Hepatocyte (in vitro differentiated cells): ENCODE measurements around the gene KBTBD13. TPM values are rescaled to one million over a fixed set of nuclear protein-coding genes. Genes with fewer than 3 reads are reported as not detected.

Experiments used
- DNase-seq: peaks from one replicate; pipeline ENCODE4 v3.0.0-alpha.2; 2016; ENCODE audit warnings: low spot score
- H2AFZ ChIP-seq: fragments of 200-600 bp; sonication (generic); 2 replicates; pipeline ENCODE4 v1.6.0; 2016; ENCODE audit warnings: antibody characterized with exemption, mild to moderate bottlenecking
- H3K27ac ChIP-seq: fragments of 200-600 bp; sonication (generic); 2 replicates; pipeline ENCODE4 v1.5.1; 2016; ENCODE audit warnings: mild to moderate bottlenecking
- H3K27me3 ChIP-seq: fragments of 200-600 bp; sonication (generic); 2 replicates; pipeline ENCODE4 v1.6.1; 2016
- H3K36me3 ChIP-seq: fragments of 200-600 bp; sonication (generic); replicated peaks from 2 replicates; pipeline ENCODE4 v1.5.1; 2016; ENCODE audit warnings: low read depth; ENCODE audit not compliant: insufficient read depth
- H3K4me1 ChIP-seq: fragments of 200-600 bp; sonication (generic); 2 replicates; pipeline ENCODE4 v1.5.1; 2016; ENCODE audit warnings: mild to moderate bottlenecking, moderate library complexity; ENCODE audit not compliant: insufficient read depth
- H3K4me2 ChIP-seq: fragments of 200-600 bp; sonication (generic); 2 replicates; pipeline ENCODE4 v1.6.0; 2016
- H3K4me3 ChIP-seq: fragments of 200-600 bp; sonication (generic); 2 replicates; pipeline ENCODE4 v1.5.1; 2016; ENCODE audit warnings: mild to moderate bottlenecking
- H3K79me2 ChIP-seq: fragments of 200-600 bp; sonication (generic); 2 replicates; pipeline ENCODE4 v1.6.0; 2017; ENCODE audit warnings: mild to moderate bottlenecking
- H3K9me2 ChIP-seq: fragments of 200-600 bp; sonication (generic); replicated peaks from 2 replicates; pipeline ENCODE4 v1.6.0; 2017; ENCODE audit warnings: mild to moderate bottlenecking; ENCODE audit not compliant: insufficient read depth
- H3K9me3 ChIP-seq: fragments of 200-600 bp; sonication (generic); 2 replicates; pipeline ENCODE4 v1.5.1; 2016; ENCODE audit warnings: low read depth, mild to moderate bottlenecking
- H4K20me1 ChIP-seq: fragments of 200-600 bp; sonication (generic); 2 replicates; pipeline ENCODE4 v1.6.0; 2016; ENCODE audit warnings: mild to moderate bottlenecking; ENCODE audit not compliant: insufficient read depth, poor library complexity, severe bottlenecking
- CTCF ChIP-seq: fragments of 200-600 bp; sonication (generic); IDR thresholded peaks from 2 replicates; pipeline ENCODE4 v1.5.1; 2016; ENCODE audit warnings: antibody characterized with exemption, mild to moderate bottlenecking; ENCODE audit not compliant: poor library complexity
- EZH2 ChIP-seq: fragments of 200-600 bp; sonication (generic); IDR thresholded peaks from 2 replicates; pipeline ENCODE4 v1.6.1; 2016; ENCODE audit warnings: antibody characterized with exemption, mild to moderate bottlenecking, borderline replicate concordance
- EZH2phosphoT487 ChIP-seq: fragments of 200-600 bp; sonication (generic); IDR thresholded peaks from one replicate; pipeline ENCODE4 v1.6.1; 2018; ENCODE audit warnings: antibody characterized with exemption, mild to moderate bottlenecking, low read depth, moderate library complexity; ENCODE audit not compliant: unreplicated experiment, severe bottlenecking
- whole genome bisulfite sequencing: methylation state at CpG from one replicate; pipeline ENCODE4 v1.1.6; 2016; ENCODE audit warnings: low lambda C conversion rate; ENCODE audit errors: missing lambda C conversion rate; 5-methylcytosine and 5-hydroxymethylcytosine counted together
- polyA plus RNA-seq: library from polyadenylated mRNA; unstranded; fragments of >200 nt; fragmentation: Nextera tagmentation; extraction: Ambion mirVana; gene quantifications from 2 replicates; pipeline ENCODE4 v1.2.1, GENCODE V29; 2016
- total RNA-seq: library from RNA; depleted of rRNA; stranded (reverse); fragments of >200 nt; gene quantifications from 2 replicates; pipeline ENCODE4 v1.2.3, GENCODE V29; 2014

The KBTBD13 gene
- total and polyA plus RNA-seq, 2 experiments from 2014 or later = 0.56 TPM; not detected in 1

- no peak for DNase-seq
- Histone ChIP-seq H3K9me3 (no peaks in the 10 kb centered on the region), H3K9me2 (no peaks in the 10 kb centered on the region), H3K27me3 (no peaks in the 10 kb centered on the region), H3K4me1 (peaks cover 20% of the 10 kb centered on the region), H3K4me3 (no peak overlapping the region), H3K27ac (no peak overlapping the region), H2AFZ (no peak overlapping the region), H3K79me2 (no peaks in the 10 kb centered on the region), H3K36me3 (no peaks in the 10 kb centered on the region), H4K20me1 (no peaks in the 10 kb centered on the region), H3K4me2 (no peak overlapping the region)
- TF ChIP-seq CTCF (no peak), EZH2 (no peak), EZH2phosphoT487 (no peak)
- WGBS = 96% methylated on average over 2 of the region's 2 CpGs
These were observed 23.6 kb upstream of the KBTBD13 start for GRCh38 chr15:65052956-65053355.

GRCh38 chr15:65054333-65055200 lies 22.0 kb upstream of the KBTBD13 start:
- TF ChIP-seq EZH2 (no peak), EZH2phosphoT487 (no peak), CTCF (peak; percentile 93)
- Histone ChIP-seq H3K9me3 (no peaks in the 10 kb centered on the region), H3K36me3 (no peaks in the 10 kb centered on the region), H3K27ac (peak overlapping the region; percentile 31), H2AFZ (no peak overlapping the region), H3K9me2 (no peaks in the 10 kb centered on the region), H3K79me2 (no peaks in the 10 kb centered on the region), H3K4me1 (peaks cover 20% of the 10 kb centered on the region), H3K4me2 (no peak overlapping the region), H3K4me3 (no peak overlapping the region), H3K27me3 (no peaks in the 10 kb centered on the region), H4K20me1 (no peaks in the 10 kb centered on the region)
- DNase-seq = peak; percentile 88
- 77% methylated on average over 26 of the region's 26 CpGs for WGBS

GRCh38 chr15:65055201-65055870 lies 21.2 kb upstream of the KBTBD13 start:
- H3K4me2 ChIP-seq = no peak overlapping the region
- DNase-seq = no peak

More at GRCh38 chr15:65055201-65055870, 21.2 kb upstream of the KBTBD13 start:
- H3K9me3 ChIP-seq = no peaks in the 10 kb centered on the region
- TF ChIP-seq CTCF = no peak
- TF ChIP-seq EZH2phosphoT487 = no peak
- TF ChIP-seq EZH2 = no peak
- no peaks in the 10 kb centered on the region for H3K27me3 ChIP-seq
- no peaks in the 10 kb centered on the region for H4K20me1 ChIP-seq
- H3K79me2 ChIP-seq = no peaks in the 10 kb centered on the region
- no peak overlapping the region for H3K27ac ChIP-seq
- no peak overlapping the region for H2AFZ ChIP-seq
- H3K36me3 ChIP-seq = no peaks in the 10 kb centered on the region
- H3K4me1 ChIP-seq = peaks cover 20% of the 10 kb centered on the region
- no peak overlapping the region for H3K4me3 ChIP-seq
- H3K9me2 ChIP-seq = no peaks in the 10 kb centered on the region
- 70% methylated on average over 6 of the region's 6 CpGs for WGBS
